ENCODE measurements around the gene NCBP2. TPM values are rescaled to one million over a fixed set of nuclear protein-coding genes. Genes with fewer than 3 reads are reported as not detected.

Gene NCBP2
- polyA plus RNA-seq, 1 of the 3 experiments (the other 2 are of a cell fraction) = 128 TPM

DNA sequence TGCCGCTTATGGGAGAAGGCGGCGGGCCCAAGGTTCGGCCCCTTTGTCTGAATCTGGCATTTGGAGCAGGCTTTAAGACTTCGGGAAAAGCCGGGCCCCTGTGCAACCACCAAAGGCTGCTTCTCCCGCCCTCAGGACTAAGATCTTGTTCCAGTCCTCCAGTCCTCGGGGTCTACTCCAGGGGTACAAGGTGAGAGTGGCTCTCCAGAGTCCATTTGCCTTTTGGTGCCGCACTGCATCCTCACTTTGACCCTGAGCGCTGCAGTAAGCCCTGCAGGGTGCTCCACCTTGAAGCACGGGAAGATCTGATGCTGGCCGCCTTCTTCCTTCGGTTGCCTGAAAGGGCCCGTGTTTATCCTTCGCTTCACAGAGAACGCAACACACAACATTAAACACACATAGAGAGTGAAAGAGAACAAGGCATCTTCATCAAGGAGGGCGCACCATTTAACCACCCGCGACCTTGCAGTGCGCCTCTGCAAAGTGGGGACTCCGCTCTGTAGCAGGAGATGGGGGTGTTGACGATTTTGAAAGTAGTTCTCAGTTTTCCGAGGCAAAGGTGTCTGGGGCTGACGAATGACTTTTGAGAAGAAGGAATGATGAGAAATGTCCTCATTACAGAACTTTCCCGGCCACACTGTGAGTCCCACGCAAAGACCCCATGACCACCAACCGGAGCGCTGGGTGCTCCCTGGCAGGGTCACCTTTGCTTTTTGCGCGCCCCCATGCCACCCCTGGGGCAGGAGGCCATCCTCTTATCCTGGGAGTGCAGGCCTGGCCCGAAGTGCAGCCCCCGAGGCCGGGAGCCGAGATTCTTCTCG lies 25.3 kb upstream of the NCBP2 start:
- H3K36me3 ChIP-seq (replicated peaks in 1 of 2; ENCODE audit: control insufficient read depth in 1 of 2, insufficient read depth in 2 of 2, low read length in 1 of 2) = no peaks in the 10 kb centered on the region
- no peaks in the 10 kb centered on the region for H4K20me1 ChIP-seq (ENCODE audit: insufficient read depth)
- no peak for TF ChIP-seq MEF2A (IDR thresholded peaks at IDR 0.05; ENCODE audit: borderline replicate concordance, low read depth)
- H3K79me2 ChIP-seq (ENCODE audit: insufficient read depth) = no peaks in the 10 kb centered on the region
- peak overlapping the region; percentile 63 to 64; a peak in 3 of 4 replicates for H3K4me3 ChIP-seq (ENCODE audit: low read depth in 2 of 2, low read length in 1 of 2)
- H2AFZ ChIP-seq (ENCODE audit: low read depth) = no peak overlapping the region
- no peaks in the 10 kb centered on the region for H3F3A ChIP-seq (replicated peaks; ENCODE audit: insufficient read depth)
- no peaks in the 10 kb centered on the region for H3K9me2 ChIP-seq
- H3K27ac ChIP-seq (ENCODE audit: low read depth in 2 of 2, low read length in 1 of 2) = no peak overlapping the region
- WGBS (ENCODE audit: low lambda C conversion rate) = 98% methylated on average over 25 of the region's 35 CpGs
- H3K4me1 ChIP-seq (ENCODE audit: control insufficient read depth in 1 of 2, insufficient read depth in 2 of 2, low read depth in 1 of 2, low read length in 1 of 2) = peaks cover 0 to 6% of the 10 kb centered on the region in 2 experiments; a peak in 1 of 4 replicates
- H3K9ac ChIP-seq = no peak overlapping the region
- no peaks in the 10 kb centered on the region for H3K27me3 ChIP-seq (ENCODE audit: insufficient read depth)
- H3K9me3 ChIP-seq = no peaks in the 10 kb centered on the region
- H3K4me2 ChIP-seq = peak overlapping the region; percentile 87
- no peak for DNase-seq
- CTCF ChIA-PET = interaction anchor here (1.0 to 3.7 kb wide), 4 partner anchors 17 to 358 kb away, joined by 3 to 16 read pairs (median 3); partner anchors contain the start of gene NCBP2
- POLR2A ChIA-PET = no interaction called here

DNA sequence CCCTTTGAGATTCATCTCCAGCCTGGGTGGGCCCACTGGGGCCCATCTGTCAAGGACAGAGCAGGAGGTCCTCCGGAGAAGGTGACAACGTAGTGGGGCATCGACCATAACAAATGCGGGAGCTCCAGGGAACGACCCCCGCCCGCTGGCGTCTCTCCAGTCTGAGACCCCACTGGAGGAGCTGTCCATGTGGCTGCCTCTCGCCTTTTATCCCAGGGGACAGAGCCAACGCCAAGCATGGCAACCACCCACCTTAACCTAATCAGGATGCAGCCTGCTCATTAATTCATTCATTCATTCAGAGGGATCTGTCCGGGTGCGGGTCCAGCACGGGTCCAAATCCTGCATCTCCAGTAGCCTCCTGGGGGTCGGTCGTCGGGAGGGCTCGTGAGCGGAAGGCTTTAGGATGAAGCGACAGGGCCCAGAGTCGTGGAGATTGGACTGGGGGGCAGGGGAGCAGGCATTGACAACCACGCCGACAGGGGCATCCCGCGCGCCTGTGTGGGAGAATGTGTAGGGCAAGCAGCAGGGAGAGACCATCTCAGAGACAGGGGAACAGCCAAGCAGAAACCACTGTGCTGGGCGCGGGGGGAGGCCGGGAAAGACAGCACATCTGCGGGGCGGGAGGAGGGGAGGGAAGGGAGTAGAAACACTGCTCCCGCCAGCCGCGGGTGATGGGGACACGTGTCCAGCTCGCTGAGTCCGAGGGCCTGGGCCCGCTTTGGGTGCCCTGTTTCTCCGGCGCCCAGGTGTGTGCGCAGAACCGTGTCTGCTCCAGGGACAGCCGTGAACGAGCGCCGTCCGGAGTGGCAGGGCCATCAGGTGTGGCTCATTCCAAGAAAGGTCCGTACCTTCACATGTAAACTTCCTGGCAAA lies 24.4 kb upstream of the NCBP2 start:
- H3K79me2 ChIP-seq (ENCODE audit: insufficient read depth) = no peaks in the 10 kb centered on the region
- H3K4me3 ChIP-seq (ENCODE audit: low read depth in 2 of 2, low read length in 1 of 2) = no peak overlapping the region
- ChIA-PET POLR2A (no interaction called here), CTCF (interaction anchor here (1.7 kb wide), 1 partner anchor 357 kb away, joined by 3 read pairs; no protein-coding TSS in a partner anchor)
- peaks cover 0 to 6% of the 10 kb centered on the region in 2 experiments; a peak in 1 of 4 replicates for H3K4me1 ChIP-seq (ENCODE audit: control insufficient read depth in 1 of 2, insufficient read depth in 2 of 2, low read depth in 1 of 2, low read length in 1 of 2)
- H3K9me2 ChIP-seq = no peaks in the 10 kb centered on the region
- no peak overlapping the region for H2AFZ ChIP-seq (ENCODE audit: low read depth)
- H4K20me1 ChIP-seq (ENCODE audit: insufficient read depth) = no peaks in the 10 kb centered on the region
- DNase-seq = no peak
- TF ChIP-seq FOSL2 (IDR thresholded peaks at IDR 0.05; ENCODE audit: borderline replicate concordance, low read depth) (no peak), NFIC (IDR thresholded peaks at IDR 0.05; ENCODE audit: borderline replicate concordance) (no peak), RCOR1 (IDR thresholded peaks at IDR 0.05; ENCODE audit: low read length) (no peak), SIN3A (IDR thresholded peaks at IDR 0.05; ENCODE audit: borderline replicate concordance, low read depth, low read length) (no peak), EP300 (IDR thresholded peaks at IDR 0.05; ENCODE audit: borderline replicate concordance in 1 of 2, low read depth in 1 of 2, low read length in 1 of 2) (no peak), POLR2AphosphoS5 (IDR thresholded peaks at IDR 0.05; ENCODE audit: low read depth, low read length) (no peak), GATA2 (CRISPR knock-in tag; IDR thresholded peaks at IDR 0.05) (no peak), FOXM1 (IDR thresholded peaks at IDR 0.05; ENCODE audit: low read depth) (no peak)
- TF ChIP-seq, protein P1, sequence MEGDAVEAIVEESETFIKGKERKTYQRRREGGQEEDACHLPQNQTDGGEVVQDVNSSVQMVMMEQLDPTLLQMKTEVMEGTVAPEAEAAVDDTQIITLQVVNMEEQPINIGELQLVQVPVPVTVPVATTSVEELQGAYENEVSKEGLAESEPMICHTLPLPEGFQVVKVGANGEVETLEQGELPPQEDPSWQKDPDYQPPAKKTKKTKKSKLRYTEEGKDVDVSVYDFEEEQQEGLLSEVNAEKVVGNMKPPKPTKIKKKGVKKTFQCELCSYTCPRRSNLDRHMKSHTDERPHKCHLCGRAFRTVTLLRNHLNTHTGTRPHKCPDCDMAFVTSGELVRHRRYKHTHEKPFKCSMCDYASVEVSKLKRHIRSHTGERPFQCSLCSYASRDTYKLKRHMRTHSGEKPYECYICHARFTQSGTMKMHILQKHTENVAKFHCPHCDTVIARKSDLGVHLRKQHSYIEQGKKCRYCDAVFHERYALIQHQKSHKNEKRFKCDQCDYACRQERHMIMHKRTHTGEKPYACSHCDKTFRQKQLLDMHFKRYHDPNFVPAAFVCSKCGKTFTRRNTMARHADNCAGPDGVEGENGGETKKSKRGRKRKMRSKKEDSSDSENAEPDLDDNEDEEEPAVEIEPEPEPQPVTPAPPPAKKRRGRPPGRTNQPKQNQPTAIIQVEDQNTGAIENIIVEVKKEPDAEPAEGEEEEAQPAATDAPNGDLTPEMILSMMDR (IDR thresholded peaks at IDR 0.05) = no peak
- no peak overlapping the region for H3K4me2 ChIP-seq
- H3K27ac ChIP-seq (ENCODE audit: low read depth in 2 of 2, low read length in 1 of 2) = no peak overlapping the region
- no peaks in the 10 kb centered on the region for H3K9me3 ChIP-seq
- no peaks in the 10 kb centered on the region for H3F3A ChIP-seq (replicated peaks; ENCODE audit: insufficient read depth)
- H3K36me3 ChIP-seq (replicated peaks in 1 of 2; ENCODE audit: control insufficient read depth in 1 of 2, insufficient read depth in 2 of 2, low read length in 1 of 2) = no peaks in the 10 kb centered on the region
- 96% methylated on average over 34 of the region's 47 CpGs for WGBS (ENCODE audit: low lambda C conversion rate)
- no peaks in the 10 kb centered on the region for H3K27me3 ChIP-seq (ENCODE audit: insufficient read depth)
- no peak overlapping the region for H3K9ac ChIP-seq

All from SK-N-SH (cell line).